Hippocampal formation (tissue), 2 donors: ENCODE results near the gene SEMA3E.
"Not testable (repeated sequence)": the region's sequence is repeated elsewhere in the genome, so short reads cannot be mapped to it uniquely, and the experiment has no call there.

Experiments
- DNase-seq, 2 donors: peaks; one replicate each; lab custom pipeline; 2025; lab: John Stamatoyannopoulos, UW

The SEMA3E gene

GRCh38 chr7:83486957-83487356 is 162.0 kb downstream of the SEMA3E start:
- no peak for DNase-seq

DNA sequence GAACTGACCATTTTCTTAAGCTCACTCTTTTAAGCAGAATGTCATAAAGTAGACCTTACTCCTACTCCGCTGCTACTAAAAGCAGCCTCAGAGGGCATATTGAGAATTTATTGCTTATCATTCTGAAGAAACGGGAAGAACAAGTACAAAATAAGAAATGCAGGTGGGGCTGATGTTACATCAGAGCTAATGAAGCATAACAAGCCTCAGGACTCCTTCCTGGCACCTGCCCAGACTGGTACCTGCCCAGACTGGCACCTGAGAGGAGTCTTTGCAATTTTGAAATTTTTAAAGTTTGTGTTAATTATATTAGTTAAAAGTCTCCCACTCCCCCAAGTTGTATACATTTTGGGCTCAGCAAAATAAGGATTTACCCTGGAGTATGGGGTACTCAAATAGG is 162.4 kb downstream of the SEMA3E start:
- DNase-seq = no peak

GRCh38 chr7:83484826-83485225 is 164.1 kb downstream of the SEMA3E start:
- no peak for DNase-seq

DNA sequence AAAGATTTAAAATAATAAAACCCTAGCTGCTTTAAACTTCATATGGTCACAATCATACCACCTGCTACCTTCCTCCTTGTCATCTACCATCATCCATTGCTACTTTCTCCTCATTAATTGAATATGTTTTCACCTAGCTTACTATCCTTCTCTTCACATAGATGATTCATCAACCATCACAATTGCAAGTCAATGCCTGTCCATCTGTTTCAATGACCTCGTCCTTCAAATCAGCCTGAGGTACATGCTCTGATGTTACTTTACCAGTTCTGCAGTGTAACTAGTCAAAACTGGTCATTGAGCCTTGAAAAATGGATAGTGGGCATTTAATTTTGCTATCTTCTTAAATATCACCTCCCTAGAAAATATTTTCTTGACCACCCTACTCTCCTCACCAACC is 164.7 kb downstream of the SEMA3E start:
- no peak for DNase-seq

DNA sequence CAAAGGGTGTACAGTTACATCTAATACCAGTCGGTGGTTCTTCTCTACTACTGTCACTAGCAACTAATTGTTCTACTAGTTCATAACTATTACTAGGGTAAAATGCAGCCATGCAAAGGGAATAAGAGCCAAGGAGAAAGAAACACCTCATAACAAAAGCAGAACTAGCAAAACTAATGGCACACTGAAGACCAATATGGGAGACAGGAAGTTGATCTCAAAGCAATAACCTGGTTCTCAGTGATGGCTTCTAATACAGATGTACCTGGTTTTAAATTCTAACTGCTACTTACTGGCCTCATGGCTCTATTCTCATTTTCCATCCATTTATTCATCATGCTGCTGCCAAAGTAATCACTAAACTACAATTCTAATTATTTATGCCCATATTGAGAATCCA is 170.3 kb downstream of the SEMA3E start:
- no peak for DNase-seq

DNA sequence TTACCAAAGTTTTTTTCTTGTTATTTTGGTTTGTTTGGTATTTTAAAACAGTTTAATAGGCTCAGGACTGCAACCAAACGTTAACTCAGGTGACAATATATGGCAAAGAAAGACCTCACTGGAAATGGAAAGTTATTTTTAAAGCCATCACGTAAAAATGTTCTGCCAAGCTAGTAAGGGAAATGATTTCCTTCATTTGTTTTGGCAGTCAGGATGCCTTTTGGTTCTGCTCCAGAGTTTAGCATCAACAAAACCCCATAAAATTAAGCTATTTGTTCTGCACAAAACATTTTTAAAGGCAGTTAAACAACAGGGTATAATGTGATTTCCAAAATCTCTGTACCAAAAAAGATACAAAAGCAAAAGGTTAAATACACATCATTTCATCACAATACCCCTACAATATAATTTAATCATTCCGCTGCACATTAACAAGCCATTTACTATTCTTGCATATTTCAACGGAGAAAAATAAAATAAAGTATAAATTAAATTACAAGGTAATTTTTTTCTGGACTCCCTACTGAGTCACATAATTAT is 172.4 kb downstream of the SEMA3E start:
- no peak for DNase-seq

DNA sequence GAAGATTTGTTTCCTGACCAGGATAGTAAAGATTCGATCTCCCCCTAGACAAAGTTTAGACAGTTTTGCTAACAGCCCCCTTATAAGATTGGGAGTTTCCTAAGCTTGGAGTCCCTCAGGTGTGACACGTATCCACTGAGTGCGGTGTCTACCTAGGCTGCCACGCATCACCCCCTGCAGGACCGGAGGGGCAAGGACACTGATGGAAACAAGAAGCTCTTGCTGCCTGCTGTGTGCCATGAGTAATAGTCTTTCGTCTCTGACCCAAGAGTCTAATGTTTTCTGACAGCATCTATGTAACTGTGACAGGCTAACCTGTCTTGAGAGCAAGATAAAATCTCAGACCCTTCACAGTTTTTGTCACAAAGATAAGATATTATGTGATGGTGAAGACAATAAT is 173.5 kb downstream of the SEMA3E start:
- DNase-seq = no peak

DNA sequence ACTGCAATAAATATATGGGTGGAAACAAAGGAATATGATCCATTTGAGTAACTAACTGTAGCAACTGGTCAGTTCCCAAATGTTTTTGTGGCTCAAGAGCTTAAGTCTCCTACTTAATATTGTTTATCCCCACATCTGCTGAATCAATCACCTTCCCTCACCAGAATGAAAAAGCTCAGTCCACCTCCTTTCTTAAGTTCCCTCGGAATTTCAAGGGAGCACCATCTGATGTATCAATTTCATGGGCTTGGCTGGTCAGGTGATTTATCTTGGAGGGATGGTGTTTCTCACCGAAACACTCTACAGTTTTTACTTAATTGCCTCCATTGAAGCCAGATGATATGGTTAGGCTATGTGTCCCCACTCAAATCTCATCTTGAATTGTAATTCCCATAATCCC is 176.6 kb downstream of the SEMA3E start:
- no peak for DNase-seq

DNA sequence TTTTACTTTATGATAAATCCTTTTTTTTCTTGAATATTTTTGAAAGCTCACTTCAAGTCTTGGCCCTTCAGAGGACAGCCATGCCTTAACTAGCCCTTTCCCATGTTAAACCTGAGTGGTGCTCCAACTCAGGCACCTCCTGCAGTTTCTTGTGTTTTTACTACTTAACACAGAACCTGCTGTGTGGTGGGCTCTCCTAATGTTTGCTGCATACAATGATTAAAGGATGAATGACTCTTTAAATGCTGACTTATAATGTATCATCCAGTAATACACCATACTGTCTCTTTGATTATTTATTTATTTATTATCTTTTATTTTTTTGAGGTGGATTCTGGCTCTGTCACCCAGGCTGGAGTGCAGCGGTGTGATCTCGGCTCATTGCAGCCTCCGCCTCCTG is 179.4 kb downstream of the SEMA3E start:
- no peak for DNase-seq

GRCh38 chr7:83469076-83469475 is 179.9 kb downstream of the SEMA3E start:
- no peak for DNase-seq

- DNase-seq = peak; percentile 7 to 13
Measured at GRCh38 chr7:83468251-83468739, 180.6 kb downstream of the SEMA3E start.

DNA sequence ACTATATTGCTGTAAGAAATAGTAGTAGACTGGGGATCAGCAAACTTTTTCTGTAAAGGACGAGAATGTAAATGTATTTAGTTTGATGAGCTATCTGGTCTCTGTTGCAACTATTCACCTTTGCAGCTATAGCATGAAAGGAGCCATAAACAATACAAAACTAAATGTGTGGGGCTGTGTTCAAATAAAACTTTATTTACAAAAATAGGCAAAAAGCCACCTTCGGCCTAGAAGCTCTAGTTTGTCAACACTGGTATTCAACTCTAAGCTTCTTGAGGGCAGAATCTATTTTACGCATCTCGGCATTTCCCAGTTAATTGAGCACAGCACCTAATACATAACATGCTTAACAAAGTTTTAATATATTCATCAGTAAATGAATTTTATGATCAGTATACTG is 181.4 kb downstream of the SEMA3E start:
- DNase-seq = no peak

- DNase-seq = no peak
Measured at GRCh38 chr7:83466956-83467355, 182.0 kb downstream of the SEMA3E start.

DNA sequence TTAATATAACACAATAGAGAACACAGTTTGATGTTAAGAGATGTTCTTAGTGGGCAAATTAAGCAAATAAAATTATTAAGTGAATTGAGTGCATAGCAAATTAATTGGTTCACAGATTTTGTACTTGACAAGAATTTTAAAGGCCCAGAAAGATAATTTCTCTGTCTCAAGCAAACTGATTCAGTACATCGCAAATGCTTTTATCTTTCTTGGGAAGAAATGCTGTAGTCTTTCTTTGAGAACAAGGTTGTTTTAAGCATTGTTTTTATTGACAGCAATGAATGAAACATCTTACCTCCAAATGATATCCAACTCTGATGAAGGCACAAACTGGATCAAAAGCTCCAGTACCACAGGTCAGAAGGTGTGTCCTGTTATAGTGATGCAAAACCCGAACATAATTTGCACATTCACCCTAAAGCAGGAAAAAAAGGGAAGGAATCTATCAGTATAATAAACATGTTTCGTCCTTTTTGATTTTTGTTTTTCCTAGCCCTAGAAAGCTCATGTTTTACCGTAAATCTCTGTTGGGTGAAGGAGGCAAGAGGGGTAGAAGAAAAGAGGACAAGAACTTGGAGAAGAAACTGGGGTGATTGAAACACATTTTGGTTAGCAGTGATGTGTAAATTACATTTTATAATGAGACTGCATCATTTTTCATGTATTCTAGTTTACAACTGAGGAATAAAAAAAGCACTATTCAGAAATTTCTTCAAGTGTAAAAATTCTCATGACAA is 182.6 kb downstream of the SEMA3E start:
- no peak for DNase-seq

DNA sequence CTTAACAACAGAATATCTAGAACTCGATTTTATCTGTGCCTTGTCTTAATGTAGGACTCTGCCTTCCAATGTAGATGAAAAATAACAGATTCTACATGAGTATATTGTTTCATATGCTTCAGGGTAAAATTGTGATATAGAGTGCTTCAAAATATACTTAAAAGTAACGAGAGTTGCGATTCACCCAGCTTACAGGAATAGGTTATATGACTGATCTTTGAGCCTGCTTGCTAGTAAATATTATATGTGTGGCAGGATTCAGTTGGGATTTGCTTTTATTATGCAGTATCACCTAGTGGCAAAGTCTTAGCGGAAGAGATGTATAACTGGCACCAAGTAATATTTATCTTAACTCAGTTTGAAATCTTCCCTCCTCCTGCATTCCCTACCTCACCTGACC is 183.3 kb downstream of the SEMA3E start:
- no peak for DNase-seq

- DNase-seq = not testable (repeated sequence)
Measured at GRCh38 chr7:83461820-83462219, 187.1 kb downstream of the SEMA3E start.

DNA sequence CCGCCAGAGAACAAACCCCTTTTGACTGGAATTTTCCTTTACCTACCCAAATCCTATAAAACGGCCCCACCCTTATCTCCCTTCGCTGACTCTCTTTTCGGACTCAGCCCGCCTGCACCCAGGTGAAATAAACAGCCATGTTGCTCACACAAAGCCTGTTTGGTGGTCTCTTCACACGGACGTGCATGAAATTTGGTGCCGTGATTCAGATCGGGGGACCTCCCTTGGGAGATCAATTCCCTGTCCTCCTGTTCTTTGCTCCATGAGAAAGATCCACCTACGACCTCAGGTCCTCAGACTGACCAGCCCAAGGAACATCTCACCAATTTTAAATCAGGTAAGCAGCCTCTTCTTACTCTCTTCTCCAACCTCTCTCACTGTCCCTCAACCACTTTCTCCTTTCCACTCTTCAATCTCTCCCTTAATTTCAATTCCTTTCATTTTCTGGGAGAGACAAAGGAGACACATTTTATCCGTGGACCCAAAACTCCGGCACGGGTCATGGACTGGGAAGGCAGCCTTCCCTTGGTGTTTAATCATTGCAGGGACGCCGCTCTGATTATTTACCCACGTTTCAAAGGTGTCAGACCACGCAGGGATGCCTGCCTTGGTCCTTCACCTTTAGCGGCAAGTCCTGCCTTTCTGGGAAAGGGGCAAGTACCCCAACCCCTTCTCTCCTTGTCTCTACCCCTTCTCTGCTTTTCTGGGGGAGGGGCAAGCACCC is 188.8 kb downstream of the SEMA3E start:
- DNase-seq = not testable (repeated sequence)

GRCh38 chr7:83459101-83459929 is 189.6 kb downstream of the SEMA3E start:
- DNase-seq = not testable (repeated sequence)

GRCh38 chr7:83457022-83457892 is 191.7 kb downstream of the SEMA3E start:
- no peak for DNase-seq

- DNase-seq = no peak
Measured at GRCh38 chr7:83456413-83456812, 192.5 kb downstream of the SEMA3E start.

DNA sequence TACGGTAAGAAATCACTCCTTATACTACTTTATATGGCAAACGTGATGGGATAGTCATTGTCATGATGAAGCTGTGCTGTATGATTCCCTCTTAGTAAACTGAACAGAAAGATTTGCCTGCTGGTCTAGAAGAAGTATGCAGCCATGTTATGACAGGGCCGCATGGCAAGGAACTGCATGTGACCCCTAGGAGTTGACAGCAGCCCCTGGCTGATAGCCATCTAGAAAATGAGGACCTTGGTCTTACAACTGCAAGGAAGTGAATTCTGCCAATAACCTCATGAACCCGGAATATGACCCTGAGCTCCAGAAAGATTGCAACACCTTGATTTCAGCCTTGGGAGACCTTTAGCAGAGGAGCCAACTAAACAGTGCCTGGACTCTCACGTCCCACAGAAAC is 193.3 kb downstream of the SEMA3E start:
- no peak for DNase-seq
